NCI-H510A (cell line): ENCODE results near the gene SCAF4.

Experiments
- DNase-seq: peaks from one replicate; lab custom pipeline; 2025; lab: John Stamatoyannopoulos, UW

SCAF4 gene

DNA sequence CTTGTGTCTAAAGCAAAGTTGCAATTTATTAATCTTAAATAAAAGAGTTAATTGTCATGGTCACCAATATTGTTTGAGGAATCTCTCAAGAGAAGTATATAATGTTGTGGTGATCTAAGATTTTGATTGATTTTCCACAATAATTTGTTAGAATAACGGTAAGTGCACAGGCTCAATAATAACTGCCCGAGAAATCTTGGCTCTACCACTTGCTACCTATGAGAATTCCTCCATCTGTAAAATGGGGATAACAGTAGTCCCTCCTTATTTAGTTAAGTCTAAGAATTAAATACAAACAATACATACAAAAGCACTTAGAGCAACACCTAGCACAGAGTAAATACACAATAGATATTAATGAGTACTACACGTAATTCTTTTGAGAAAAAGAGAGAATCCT lies 18.8 kb downstream of the SCAF4 start:
- no peak for DNase-seq

DNA sequence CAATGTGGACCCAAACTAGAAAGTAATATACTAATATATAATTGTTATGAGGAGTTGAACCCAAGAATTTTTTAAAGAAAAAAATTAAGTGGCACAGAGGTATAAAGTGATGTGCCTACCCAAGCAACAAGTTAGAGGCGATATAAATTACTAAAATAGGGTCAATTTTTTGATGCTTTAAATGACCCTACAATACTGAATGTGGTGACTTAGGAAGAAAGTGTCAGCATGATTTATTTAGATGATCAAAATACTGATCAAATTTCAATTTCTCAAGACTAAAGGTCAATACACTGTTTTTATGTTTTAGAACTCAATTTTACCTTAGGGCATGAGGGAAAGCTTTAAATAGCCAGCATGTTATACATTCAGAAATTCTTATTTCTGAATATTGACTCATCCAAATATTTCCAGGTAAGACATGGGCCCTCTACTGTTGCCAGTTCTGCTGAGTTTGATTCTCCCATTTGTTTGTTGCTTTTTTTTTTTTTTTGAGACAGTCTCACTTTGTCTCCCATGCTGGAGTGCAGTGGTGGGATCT lies 20.1 kb downstream of the SCAF4 start:
- DNase-seq, result no peak

DNA sequence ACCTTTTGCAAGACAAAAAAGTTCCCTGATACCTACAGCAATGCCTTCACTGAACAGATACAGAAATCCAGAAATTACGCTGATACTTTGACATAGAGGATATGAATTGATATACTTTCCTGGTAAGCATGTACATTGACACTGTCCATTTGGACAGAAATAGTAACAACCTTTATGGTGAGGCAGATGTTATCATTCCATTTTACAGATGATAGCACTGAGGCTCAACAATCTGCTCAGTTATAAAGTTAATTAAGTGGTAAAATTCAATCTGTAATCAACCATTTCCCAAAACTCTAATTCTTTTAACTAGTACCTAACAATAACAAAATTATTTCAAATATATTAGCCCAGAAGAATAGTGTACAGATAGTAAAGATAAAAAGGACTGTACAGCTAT lies 20.6 kb downstream of the SCAF4 start:
- DNase-seq, result no peak

DNA sequence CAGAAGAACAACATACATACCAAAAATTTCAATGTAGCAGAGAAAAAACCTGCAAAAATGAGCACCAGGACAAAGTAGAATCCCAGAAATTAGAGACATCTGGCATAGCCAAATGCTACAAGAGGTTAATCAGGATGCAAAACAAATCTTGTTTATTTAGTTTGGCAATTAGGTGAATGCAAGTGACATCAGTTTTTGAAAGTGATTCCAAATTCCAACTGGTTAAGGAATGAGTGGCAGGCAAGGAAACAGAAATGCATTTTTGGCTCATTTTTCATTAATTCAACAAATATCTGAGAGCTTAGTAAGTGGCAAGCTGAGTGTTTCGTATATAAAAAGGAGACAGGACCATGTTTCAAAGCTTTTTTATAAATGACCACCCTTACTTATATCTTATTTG lies 21.3 kb downstream of the SCAF4 start:
- DNase-seq, result no peak

DNA sequence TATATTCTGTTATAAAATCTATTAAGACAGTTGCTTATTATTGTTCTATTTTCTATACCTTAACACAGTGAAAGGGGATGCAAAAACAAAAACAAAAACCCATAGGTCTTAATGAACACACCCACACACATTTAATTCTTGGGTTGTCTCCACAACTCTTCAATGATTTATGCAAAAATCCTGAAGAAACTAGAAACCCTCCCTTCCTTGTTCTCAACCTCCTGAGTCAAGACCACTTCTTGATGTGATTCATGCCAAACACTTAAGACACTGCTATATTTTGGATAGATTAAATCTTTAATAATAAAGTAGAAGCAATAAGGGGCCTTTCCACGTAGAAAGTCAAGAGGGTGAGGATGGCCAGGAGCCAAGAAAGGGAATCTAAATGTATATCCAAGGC lies 23.4 kb downstream of the SCAF4 start:
- no peak for DNase-seq

DNA sequence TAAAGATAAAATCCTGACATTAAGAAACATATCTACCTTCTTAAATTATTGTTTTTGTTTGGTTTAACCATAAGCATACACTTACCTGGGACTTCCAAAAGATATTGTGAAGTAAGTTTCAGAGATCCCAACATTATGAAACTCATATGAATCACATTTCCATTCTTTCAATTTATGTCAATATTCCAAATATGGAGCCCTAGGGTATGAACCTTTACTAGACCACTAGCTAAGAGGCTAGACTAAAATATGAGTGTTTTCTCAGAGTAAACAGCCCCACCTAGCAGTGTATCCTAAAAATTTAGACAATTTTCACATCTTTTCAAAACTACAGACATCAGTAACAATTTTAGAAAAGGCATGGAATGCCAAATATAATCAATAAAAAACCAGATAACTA lies 24.4 kb downstream of the SCAF4 start:
- no peak for DNase-seq

DNA sequence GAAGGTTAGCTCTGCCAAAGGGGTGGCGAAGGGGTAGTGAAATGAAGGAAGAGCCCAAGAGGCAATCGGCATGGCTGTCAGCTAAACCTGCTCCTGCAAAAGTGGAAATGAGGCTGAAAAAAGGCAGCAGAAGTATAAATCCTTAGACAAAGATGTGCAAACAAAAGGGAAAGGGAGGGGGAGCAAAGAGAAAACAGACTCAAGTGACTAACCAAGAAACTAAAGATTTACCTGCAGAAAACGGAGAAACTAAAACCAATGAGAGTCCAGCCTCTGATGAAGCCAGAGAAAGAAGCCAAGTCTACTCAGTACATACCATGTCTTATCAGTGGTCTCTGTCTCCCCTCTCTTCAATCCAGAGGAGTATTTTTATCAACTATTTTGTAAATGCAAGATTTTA lies 25.4 kb downstream of the SCAF4 start:
- no peak for DNase-seq

DNA sequence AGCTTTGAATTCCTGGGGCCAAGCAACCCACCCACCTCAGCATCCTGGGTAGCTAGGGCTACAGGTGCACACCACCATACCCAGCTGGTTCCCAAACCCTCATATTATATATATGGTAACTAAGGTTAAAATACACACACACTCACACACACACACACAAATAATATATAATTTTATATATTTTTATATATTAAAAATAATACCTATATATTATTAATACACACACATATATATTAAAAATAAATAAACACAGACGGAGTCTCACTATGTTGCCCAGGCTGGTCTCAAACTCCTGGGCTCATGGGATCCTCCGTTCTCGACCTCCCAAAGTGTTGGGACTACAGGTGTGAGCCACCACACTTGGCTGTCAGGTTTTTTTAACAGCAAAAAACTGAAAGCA lies 31.9 kb downstream of the SCAF4 start:
- no peak for DNase-seq

DNA sequence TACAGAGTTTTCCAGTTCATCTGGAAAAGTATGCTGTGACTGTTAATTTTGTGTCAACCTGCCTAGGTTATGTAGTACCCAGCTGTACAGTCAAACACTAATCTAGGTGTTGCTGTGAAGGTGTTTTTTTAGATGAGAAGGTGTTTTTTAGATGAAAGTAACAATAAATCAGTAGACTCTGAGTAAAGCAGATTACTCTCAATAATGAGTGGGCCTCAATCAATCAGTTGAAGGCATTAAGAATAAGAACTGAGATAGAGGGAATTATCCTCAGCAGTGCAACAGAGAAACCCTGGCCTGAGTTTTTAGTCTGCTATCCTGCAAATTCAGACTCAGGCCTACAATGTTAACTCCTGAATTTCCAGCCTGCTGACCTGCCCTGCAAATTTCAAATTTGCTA lies 33.5 kb downstream of the SCAF4 start:
- no peak for DNase-seq

DNA sequence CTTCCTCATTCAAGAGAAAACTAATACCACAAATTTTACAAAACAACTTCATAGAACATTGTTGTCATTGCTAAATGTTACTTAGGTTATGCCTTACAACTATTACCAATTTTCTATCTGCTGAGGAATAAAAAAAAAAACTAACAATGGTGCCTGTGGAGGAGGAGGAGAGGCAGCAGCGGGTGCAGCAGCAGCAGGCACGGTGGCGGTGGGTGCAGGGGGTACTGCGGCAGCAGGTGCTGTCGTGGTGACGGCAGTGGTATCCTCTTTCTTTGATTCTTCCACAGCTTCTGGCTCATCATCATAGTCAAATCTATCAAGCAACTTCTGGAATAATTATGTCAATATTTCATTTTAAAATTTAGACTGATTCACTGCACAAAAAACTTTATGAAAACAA lies 35.5 kb downstream of the SCAF4 start:
- no peak for DNase-seq

DNA sequence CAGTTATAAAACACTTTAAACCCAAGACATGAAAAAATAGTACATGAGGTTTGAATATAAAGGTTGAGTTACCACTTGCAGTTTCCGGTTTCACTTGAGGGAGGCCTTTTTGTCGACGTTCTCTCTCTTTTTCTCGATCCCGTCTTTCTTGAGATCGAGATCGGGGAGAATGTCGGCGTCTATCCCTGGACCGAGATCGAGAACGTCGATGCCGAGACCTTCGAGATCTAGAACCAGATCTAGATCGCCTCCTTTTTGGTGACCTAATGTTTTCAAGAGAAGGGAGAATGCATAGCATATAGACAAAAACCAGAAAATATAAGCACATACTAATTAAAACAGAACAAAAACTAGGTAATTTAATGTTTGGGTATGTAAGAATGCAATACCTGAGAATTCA lies 38.7 kb downstream of the SCAF4 start:
- DNase-seq, result no peak

DNA sequence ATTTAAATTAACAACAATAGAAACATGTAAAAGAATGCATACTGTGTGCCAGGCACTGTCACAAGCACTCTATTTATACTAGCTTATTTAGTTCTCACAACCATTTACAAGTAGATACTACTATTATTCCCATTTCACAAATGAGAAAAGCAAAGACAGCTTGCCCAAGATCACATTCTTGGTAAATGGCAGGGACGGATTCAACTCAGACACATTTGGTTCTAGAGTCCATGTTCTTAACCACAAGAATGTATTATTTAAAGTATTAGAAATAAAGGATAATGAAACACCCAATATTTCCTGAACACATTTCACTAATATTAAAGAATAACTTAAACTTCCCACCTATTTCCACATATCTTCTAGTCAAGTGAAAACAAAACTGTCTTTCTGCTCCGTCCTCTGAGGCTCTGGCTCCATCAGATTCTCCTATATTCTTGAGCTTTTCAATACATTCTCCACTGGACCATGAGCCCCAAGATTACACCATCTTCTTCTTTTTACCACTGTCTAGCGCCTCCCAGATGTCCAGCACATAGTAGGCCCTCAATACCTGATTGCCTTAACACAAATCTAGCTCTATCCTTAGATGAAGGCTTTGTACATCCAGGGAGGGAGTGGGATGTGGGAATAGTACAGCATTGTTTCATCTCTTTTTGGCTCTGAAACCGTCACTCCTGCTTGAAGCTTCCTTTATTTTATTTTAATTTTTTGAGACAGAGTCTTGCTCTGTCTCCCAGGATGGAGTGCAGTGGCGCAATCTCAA lies 43.1 kb downstream of the SCAF4 start:
- DNase-seq, result no peak

DNA sequence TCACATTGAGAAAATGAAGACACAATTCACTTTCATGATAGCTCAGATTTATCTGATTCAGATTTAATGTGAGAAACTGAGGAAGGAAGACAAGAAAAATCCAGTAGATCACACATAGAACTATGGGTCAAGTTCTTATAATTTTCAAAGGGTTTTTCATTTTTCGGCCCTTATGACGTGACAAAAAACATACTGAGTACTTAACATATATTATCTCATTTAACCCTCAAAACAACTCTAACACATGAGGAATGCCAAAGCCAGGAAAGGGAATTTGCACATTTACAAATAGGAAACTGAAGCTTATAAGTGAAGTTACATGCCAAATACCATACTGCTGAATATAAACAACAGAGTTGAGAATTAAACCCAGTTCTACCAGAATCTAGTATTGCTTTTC lies 44.8 kb downstream of the SCAF4 start:
- DNase-seq, result no peak

DNA sequence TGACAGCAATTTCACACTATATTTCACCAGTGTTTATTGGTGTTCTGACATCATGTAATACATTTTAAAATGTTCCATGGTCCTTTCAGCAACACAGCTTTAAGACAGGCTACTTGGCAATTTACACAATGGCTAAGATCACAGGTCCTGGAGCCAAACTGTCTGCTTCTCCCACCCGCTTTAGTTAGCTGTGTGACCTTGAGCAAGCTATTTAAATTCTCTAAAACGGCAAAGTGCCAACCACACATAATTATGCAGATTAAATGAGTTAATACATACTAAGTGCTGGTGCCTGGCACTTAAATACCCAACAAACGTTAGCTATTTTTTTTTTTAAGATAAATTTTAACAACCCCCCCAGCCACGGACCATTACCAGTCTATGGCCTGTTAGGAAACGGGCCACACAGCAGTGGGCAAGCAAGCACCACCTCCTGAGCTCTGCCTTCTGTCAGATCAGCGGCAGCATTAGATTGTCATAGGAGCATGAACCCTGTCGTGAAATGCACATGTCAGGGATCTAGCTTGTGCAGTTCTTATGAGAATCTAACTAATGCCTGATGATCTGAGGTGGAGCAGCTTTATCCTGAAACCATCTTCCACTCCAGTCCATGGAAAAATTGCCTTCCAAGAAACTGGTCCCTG lies 45.5 kb downstream of the SCAF4 start:
- DNase-seq, result no peak

DNA sequence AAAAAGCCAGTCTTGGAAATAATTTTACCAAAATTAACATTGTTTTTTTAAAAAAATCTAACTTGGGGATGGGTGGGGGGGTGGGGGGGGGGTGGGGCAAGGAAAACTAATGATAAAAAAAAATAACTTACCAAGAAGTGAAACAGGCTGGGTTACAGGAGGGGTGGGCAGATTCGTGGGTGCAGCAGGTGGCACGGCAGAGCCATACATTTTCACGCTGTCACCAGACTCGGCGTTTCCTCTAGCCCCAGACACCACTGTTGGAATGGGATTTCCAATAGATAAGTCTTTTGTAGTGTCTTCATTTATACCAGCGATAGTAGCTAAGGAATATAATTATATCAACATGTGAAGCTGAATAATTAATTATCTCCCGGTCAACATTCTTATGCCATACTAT lies 47.0 kb downstream of the SCAF4 start:
- DNase-seq, result no peak

DNA sequence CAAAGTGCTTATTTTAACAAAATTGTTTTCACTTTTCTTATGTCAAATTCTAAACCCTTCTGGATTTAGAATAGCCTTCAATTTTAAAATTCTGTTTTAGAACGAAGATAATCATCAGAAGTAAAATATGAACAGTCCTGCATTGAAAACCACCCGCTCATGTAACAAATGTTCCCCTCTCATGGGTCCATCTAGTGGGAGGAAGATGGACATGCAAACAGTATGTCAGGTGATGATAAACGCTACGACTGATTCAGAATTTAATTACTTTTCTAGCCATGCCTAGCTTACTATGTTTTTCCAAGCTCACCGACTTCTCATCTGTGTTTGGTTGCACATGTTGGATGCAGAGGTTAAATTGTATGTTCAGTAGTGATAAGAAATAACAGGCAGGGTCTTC lies 48.9 kb downstream of the SCAF4 start:
- DNase-seq, result no peak

DNA sequence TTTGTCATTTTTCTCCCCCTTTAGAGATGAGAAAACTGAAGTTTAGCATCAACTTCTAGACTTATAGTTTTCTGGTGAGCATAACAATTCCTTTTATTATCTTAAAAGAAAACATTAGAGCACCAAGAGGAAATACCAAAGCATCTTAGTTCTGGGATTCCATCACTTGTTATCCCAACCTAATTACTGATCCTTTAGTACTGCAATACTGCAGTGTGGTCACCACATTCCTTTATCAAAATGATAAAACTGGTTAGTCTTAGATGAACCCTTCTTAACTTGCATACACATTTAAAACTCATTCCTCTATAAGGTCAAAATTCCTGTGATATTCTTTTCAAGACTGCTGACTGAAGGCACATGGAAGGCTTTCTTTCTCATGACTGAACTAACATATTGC lies 49.3 kb downstream of the SCAF4 start:
- no peak for DNase-seq

DNA sequence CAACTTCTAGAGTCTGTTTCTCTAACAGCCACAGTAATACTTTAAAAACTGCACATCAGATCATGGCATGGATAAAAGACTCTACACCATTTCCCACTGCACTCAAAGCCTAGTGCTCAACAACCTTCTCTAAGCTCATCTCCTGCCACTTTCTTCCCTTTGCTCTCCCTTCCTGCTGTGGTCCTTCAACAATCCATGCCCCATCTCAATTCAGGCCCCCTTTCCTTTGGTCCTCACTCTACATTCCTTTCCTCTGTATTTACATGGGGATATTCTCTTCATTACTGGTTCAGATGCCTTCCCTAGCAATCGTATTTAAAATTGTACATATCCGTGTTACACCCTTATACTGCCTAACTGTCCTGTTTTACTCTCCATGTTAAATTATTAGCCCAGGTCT lies 53.4 kb downstream of the SCAF4 start:
- no peak for DNase-seq

DNA sequence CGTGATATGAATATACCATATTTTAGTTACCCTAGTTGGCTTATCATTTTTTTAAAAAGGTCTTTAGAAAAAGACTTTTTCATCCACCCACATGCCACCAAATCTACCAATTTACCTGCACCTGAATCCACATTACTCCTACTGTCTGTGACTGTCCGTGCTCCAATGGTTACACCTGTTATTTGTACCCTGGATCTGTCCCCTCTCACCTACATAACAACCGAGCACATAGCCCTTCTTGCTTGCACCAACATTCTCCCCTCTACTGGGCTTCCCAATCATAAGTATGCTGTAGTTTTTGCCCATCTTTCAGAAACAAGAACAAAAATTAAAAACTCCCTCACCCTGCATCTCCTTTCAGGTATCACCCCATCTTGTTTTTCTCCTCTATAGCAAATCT lies 54.9 kb downstream of the SCAF4 start:
- no peak for DNase-seq

DNA sequence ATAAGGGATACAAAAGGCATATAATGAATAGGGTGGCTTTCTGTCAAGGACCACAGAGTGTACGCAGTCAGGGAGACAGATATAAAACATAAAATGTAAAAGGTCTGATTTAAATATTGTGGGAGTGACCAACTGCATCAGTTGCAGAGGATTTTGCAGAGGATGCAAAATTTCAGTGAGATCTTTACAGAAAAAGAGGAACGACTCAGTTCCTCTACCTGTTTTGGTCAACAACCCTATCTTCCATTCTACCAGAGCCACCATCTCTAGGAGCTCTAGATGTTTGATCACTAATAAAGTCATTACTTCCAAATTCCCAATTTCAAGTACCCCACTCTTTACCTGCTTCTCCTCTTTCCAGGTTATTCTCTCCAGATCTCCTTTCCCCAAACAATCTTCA lies 56.0 kb downstream of the SCAF4 start:
- no peak for DNase-seq

DNA sequence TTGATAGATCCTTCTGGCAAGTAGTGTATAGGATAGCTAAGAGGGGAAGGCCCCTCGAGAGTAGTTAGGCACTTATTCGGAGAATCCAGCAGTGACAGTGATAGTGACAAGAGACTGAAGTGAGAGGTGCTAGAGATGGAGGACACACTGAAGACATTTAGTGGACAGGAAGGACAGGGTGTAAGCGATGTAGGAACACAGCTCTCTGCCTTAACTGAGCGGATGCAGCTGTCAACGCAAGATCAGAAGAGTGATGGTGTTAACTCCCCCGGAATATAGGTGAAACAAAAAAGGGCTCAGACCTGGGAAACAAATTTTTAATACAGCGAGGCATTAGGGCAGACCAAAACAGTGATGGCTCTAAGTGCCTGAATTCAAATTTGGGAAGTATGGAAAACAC lies 56.6 kb downstream of the SCAF4 start:
- no peak for DNase-seq

DNA sequence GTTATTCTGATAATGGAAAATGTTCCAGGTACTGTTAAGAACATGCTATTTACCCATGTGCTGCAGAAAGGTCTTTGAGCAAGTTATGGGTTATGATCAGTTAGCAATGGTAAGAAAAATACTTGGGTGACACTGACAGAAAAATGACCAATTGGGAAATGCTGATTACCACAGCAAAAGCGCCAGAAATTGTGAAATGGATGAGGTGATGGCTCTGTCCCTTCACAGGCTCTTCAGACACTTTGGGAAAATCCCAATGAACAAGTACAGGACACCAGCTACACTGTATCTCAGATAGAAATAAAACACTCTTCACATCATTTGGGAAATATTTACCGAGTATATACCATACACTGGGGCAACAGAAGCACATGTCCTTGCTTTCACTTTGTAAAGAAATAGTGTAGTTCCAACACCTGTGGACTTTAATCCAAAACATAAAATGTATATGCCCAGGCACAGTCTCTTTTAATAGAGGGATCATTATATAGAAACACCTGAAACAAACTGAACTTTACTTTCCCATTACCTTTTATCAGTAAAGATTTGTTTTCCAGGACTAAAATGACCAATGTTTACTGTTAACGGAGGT lies 58.5 kb downstream of the SCAF4 start:
- DNase-seq, result no peak

DNA sequence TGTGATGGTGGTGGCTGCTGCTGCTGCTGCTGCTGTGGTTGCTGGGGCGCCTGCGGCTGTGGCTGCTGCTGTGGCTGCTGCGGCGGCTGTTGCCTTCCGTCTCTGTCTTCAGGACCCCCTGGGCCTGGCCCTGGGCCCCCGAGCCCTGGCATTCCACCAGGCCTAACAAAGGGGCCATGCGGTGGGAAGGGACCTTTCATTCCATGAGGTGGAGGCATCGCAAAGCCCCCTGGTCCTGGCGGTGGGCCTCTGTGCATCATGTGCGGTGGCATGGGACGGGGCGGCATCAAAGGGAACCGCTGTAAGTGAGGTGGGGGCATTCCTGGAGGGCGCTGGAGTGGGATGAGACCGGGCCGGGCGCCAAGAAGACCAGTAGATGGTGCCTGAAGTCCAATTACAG lies 60.0 kb downstream of the SCAF4 start:
- DNase-seq, result no peak
